T47D (cell line): ENCODE measurements around the gene TMEM52.
"Not testable (repeated sequence)": the region's sequence is repeated elsewhere in the genome, so short reads cannot be mapped to it uniquely, and the experiment has no call there.

ENCODE experiments used
- DNase-seq, 2 experiments: peaks; one replicate each; pipeline versions ENCODE4 v3.0.0 to v3.0.0-alpha.2; 2011 to 2012; ENCODE audit warnings: low read depth in 1 of 2, low spot score in 1 of 2
- JUND ChIP-seq: IDR thresholded peaks from 2 replicates; pipeline ENCODE4 v1.6.1; 2012; ENCODE audit warnings: low read depth
- in situ Hi-C: cut with HindIII; loops from 2 replicates; pipeline ENCODE4 v1.10.0; 2016; ENCODE audit warnings: low sequenced_read_pairs, low pct_unique_long_range_greater_than_20kb

TMEM52 gene

DNA sequence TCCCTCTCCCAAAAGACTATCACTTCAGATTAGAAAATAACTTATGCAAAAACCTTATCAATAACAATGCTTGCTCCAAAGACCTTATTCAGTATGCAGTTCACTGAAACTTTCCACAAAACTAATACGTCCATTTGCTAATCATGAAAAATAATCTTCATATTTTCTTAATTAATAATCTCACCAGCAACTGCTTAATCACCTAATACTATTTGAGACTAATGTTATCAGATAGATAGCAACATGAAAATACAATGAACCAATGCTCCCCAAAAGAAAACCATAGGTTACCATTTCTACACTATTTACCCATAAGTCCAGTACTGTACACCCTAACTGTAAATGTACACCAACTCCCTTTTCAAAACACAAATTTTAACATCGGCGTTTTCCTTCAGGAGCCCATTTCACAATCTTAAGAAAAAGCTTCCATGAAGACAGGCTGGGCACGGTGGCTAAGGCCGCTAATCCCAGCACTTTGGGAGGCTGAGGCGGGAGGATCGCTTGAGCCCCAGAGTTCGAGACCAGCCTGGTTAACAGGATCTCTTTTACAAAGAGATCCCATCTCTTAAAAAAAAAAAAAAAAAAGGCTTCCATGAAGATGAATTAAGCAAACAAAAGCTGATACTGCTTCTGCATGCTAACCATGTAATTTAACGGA, 29.9 kb downstream of the TMEM52 start:
- TF ChIP-seq JUND = no peak
- in situ Hi-C loops = no loop called here

DNA sequence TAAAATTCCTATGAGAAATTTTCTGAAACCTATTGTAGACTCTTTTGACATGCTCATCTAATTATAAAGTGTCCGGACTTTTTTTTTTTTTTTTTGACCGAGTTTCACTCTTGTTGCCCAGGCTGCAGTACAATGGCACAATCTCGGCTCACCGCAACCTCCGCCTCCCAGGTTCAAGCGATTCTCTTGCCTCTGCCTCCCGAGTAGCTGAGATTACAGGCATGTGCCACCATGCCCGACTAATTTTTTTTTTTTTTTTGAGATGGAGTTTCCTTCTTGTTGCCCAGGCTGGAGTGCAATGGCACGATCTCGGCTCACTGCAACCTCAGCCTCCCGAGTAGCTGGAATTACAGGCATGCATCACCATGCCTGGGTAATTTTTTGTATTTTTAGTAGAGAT, 35.2 kb downstream of the TMEM52 start:
- DNase-seq, in situ Hi-C loops: not testable (repeated sequence)

More for the DNA sequence above, 29.9 kb downstream of the TMEM52 start:
- no peak for DNase-seq

DNA sequence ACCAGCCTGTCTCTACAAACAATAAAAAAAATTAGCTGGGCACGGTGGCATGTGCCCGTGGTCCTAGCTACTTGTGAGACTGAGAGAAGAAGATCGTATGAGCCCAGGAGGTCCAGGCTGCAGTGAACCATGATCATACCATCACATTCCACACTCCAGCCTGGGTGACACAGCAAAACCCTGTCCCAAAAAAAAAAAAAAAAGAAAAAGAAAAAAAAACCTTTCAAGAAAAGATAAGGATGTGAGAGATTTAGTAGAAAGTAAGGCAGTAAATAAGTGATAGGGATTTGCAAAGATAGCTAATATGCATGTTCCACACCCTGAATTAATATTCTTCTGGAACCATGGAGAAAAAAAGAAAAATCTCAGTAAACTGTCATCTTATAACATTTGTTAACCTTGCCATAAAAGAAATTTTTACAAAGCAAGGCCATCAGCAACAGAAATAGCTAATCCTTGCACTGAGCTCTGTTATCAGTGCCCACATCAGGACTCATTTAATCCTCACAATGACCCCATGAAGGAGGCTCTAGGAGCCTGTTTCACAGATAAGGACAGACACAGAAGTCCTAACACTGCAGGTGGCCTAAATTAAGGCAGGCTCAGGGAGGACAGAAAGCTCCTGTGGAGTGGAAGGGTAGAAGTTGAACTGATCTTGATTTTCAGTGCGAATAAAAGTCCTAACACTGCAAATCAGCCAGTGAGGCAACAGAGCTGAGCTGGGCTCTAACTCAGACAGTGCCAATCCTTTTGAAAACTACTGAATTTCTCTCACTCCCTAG, 35.8 kb downstream of the TMEM52 start:
- in situ Hi-C loops = no loop called here
- no peak for DNase-seq

DNA sequence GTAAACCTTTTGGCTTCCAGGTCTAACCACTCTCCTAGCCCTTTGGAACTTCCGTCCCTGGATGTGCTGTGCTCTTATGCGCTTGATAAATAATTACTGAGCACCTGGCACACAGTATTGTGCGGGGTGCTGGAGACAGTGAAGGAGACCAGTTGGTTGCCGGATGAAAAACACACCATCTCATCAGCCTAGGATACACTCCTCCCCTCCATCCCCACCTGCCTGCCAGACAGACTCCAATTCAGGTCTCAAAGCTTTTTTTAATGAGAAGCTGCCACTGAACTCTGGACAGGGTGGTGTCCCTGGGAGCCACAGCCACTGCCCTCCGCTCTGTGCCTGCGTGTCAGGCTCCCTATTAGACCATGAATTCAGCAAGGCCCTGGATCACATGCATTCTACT, 37.4 kb downstream of the TMEM52 start:
- in situ Hi-C loops = no loop called here
- no peak for DNase-seq
- TF ChIP-seq JUND = no peak

More for the DNA sequence above, 35.8 kb downstream of the TMEM52 start:
- TF ChIP-seq JUND = no peak

DNA sequence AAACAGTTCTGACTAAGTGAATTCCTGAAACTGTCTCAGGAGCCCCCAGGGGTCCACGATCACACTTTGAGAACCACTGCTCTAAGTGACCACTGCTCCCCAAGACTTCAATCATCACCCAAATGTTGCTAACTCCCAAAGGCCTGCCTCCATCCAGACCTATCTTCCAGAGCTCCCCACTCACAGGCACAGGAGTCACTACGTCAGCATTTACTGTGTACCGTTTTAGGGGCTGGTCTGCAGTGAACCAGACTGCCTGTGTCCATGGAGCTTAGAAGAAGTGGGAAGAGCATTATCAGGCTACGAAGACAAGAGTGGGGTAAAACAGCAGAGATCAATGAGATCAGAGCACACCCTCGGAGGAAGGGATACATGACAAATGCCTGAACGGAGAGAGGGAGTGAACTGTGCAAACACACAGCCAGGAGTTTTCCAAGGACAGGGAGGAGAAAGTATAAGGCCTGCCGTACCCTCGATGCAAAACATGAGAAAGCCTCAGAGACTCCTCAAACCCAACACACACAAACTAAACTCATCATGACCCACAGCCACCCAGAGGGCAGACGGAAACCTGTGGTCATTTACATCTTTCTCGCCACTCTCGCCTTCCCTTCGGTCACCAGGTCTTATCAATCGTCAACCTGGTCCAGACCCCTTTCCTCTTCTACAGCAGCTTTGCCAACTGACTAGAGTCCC, 38.3 kb downstream of the TMEM52 start:
- no peak for TF ChIP-seq JUND
- no peak for DNase-seq
- in situ Hi-C loops = no loop called here

DNA sequence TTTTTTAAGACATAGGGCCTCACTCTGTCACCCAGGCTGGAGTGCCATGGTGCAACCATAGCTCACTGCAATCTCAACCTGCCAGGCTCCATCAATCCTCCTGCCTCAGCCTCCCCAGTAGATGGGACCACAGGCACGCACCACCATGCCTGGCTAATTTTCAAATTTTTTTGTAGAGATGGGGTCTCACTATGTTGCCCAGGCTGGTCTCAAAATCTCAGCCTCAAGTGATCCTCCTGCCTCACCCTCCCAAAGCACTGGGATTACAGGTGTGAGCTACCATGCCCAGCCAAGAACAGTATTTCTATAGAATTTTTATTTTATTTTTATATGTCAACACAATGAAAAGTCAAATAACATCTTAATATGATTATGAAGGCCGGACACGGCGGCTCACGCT, 39.1 kb downstream of the TMEM52 start:
- TF ChIP-seq JUND = no peak
- DNase-seq = no peak
- in situ Hi-C loops = no loop called here

DNA sequence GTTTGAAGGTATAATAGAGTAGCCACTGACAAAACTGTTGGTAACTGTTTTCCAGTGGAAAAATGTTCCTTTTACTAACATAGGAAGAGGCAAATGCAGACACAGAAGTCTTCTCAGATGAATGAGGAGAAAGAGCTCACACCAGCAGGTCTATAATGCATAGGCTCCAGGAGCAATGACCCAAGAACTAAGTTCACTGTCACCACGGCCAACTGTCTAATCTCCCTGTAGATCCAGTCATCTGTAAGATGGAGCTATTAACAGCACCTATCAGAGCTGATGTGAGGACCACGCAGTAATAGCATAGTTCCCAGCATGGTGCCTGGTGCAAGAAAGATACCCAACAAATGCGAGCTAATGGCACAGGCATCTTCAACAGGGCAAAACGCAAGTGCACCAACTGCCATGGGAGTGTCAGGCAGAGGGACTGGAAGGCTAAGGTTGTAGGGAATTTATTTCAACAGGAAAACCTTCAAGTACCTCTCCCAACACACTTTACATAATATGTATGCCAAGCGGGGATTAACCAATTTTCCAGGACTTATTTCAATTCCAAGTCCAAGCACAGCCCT, 41.1 kb downstream of the TMEM52 start:
- in situ Hi-C loops = no loop called here
- DNase-seq = no peak
- TF ChIP-seq JUND = no peak

DNA sequence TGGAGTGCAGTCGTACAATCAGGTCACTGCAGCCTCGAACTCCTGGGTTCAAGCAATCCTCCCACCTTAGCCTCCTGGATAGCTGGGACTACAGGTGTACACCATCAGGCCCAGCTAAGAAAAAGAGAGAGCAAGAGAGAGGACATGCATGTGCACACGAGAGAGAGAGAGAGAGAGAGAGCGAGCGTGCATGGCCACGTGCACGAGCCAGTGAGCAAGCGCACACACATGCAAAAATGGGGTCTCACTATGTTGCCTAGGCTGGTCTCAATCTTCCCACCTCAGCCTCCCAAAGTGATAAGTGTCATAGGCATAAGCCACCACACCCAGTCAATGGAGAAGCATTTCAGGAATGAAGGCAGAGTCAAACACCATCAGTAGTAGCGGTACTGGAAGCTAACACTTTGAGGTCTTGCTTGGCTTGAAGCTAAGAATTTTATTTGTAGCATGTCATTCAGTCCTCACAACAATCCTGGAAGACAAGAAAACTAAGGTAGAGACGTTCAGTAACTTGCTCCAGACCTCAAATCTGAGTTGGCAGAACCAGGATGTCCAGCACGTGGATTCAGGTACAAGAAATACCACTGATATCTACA, 42.6 kb downstream of the TMEM52 start:
- DNase-seq = no peak
- in situ Hi-C loops = no loop called here
- no peak for TF ChIP-seq JUND

DNA sequence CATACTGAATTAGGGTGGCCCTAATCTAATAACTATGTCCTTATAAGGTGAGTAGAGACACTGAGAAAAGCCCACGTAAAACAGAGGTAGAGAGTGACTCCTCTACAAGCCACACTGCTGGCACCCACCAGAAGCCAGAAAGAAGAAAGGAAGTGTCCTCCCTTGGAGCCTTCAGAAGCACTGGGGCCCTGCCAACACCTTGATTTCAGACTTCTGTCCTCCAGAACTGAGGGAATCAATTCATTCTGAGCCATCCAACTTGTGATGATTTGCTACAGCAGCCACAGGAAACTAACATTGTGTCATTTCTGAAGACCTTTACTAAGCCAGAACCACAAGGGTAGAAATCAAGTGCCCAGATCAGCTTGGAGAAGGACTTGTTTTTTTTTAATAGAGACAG, 43.1 kb downstream of the TMEM52 start:
- in situ Hi-C loops = no loop called here
- TF ChIP-seq JUND = no peak
- no peak for DNase-seq

DNA sequence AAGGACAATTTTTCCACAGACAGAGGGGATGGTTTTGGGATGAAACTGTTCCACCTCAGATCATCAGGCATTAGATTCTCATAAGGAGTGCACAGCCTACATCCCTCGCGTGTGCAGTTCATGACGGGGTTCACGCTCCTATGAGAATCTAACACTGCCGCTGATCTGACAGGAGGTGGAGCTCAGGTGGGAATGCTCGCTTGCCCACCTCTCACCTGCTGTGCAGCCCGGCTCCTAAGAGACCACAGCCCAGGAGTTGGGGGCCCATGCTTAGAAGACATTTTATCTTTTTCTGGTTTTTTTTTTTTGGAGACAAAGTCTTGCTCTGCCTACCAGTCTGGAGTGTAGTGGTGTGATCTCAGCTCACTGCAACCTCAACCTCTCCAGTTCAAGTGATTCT, 44.2 kb downstream of the TMEM52 start:
- DNase-seq = no peak
- no peak for TF ChIP-seq JUND
- in situ Hi-C loops = no loop called here

DNA sequence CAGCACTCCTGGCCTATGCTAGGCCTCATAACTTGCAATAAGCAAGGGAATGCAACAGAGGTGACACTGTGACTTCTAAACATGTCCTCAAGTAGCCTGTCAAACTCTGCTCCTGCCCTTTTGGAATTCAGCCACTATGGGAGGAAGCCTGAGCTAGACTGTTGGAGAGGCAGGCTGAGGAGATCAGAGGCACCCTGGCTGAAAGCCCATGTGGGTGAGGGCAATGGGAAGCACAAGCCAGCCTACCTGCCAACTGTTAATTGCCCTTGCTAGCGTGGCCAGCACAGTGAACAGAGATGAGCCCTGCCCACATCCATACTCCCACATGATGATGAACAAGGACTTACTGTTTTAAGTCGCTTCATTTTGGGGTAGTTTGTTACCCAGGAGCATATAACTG, 45.9 kb downstream of the TMEM52 start:
- no peak for TF ChIP-seq JUND
- DNase-seq = peak in 1 of 2 experiments; percentile 29
- in situ Hi-C loops = no loop called here

DNA sequence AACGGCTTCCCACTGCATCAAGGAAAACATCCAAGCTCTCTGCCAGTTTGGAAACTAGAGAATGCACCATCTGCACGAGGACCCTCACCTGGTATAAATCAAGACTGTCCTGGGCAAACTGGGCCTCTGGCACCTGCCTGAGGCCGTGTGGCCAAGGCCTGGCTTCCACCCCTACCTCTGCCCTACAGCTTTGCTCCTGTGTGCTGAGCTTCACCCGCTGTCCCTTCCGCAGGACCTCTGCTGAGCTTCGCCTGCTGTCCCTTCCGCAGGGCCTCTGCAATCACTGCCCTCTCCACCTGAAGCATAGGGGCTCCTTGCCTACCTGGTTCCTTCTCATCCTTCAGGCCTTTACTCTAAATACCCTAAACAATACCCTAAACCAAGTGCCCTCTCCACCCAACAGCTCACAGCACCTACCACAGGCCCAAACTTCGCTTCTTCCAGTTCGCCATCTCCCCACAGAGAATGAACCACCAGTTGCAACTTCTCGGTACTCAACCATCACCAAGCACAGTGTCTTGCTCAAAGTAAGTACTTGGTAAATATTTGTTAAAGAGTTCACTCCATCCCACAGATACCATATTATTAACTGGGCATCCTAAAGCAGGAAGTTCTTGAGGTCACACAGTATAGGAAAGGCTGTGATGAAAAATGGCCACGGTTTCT, 46.6 kb downstream of the TMEM52 start:
- DNase-seq = no peak
- in situ Hi-C loops = no loop called here
- no peak for TF ChIP-seq JUND
